C4-2B (cell line): ENCODE results near the gene CHCHD6.

Experiments
- H3K27ac ChIP-seq: fragments of 450-650 bp; 2 replicates; pipeline ENCODE4 v1.5.1; 2017
- CTCF ChIP-seq: fragments of 450-650 bp; conservative IDR thresholded peaks from 2 replicates; pipeline ENCODE4 v1.5.1; 2017; ENCODE audit warnings: mild to moderate bottlenecking
- ZFX ChIP-seq: fragments of 450-650 bp; IDR thresholded peaks from 2 replicates; pipeline ENCODE4 v1.6.1; 2017

CHCHD6 gene

GRCh38 chr3:126885425-126885824 lies 181.4 kb downstream of the CHCHD6 start:
- H3K27ac ChIP-seq, result no peak overlapping the region
- TF ChIP-seq ZFX, result no peak
- TF ChIP-seq CTCF, result no peak

- H3K27ac ChIP-seq, result no peak overlapping the region
- no peak for TF ChIP-seq CTCF
These were observed 182.2 kb downstream of the CHCHD6 start for GRCh38 chr3:126886217-126886616.

GRCh38 chr3:126887686-126888085 lies 183.6 kb downstream of the CHCHD6 start:
- no peak for TF ChIP-seq CTCF
- TF ChIP-seq ZFX, result no peak
- no peak overlapping the region for H3K27ac ChIP-seq

GRCh38 chr3:126888186-126888760 lies 184.2 kb downstream of the CHCHD6 start:
- no peak overlapping the region for H3K27ac ChIP-seq
- TF ChIP-seq ZFX (no peak), CTCF (no peak)

- no peak for TF ChIP-seq CTCF
- no peak for TF ChIP-seq ZFX
These were observed 185.5 kb downstream of the CHCHD6 start for GRCh38 chr3:126889276-126890201.

GRCh38 chr3:126891141-126891540 lies 187.1 kb downstream of the CHCHD6 start:
- TF ChIP-seq CTCF (no peak), ZFX (no peak)
- no peak overlapping the region for H3K27ac ChIP-seq

More at GRCh38 chr3:126889276-126890201, 185.5 kb downstream of the CHCHD6 start:
- no peak overlapping the region for H3K27ac ChIP-seq

- TF ChIP-seq ZFX, result no peak
- no peak for TF ChIP-seq CTCF
- no peak overlapping the region for H3K27ac ChIP-seq
These were observed 187.8 kb downstream of the CHCHD6 start for GRCh38 chr3:126891791-126892190.
